ENCODE data around the gene RAD51B.

DNA sequence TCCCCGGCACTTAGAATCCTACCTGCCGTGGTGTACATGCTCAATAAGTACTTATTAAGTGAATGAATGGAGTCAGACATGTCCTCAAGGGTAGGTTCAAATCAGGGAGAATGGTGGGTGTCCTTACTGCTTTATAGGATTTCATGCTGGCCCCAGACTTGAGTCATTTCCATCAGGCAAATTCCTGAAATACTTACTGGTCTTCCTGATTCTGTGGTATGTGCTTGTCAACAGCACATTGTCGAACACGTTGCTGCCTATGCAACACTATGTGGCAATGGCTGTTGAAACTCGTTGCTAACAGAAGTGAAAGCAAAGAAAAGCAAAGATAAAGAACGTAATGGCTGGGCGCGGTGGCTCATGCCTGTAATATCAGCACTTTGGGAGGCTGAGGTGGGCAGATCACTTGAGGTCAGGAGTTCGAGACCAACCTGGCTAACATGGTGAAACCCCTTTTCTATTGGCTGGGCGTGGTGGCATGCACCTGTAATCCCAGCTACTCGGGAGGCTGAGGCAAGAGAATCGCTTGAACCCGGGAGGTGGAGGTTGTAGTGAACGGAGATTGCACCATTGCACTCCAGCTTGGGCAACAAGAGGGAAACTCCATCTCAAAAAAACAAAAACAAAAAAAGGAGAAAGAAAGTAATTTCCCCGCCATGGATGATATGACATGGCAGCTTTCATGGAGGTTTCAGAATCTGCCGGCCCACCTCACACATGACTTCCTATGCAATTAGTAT is 758.4 kb downstream of the RAD51B start:
- no peak for TF ChIP-seq POLR2A (IDR thresholded peaks at IDR 0.05)
- TF ChIP-seq, protein P1, sequence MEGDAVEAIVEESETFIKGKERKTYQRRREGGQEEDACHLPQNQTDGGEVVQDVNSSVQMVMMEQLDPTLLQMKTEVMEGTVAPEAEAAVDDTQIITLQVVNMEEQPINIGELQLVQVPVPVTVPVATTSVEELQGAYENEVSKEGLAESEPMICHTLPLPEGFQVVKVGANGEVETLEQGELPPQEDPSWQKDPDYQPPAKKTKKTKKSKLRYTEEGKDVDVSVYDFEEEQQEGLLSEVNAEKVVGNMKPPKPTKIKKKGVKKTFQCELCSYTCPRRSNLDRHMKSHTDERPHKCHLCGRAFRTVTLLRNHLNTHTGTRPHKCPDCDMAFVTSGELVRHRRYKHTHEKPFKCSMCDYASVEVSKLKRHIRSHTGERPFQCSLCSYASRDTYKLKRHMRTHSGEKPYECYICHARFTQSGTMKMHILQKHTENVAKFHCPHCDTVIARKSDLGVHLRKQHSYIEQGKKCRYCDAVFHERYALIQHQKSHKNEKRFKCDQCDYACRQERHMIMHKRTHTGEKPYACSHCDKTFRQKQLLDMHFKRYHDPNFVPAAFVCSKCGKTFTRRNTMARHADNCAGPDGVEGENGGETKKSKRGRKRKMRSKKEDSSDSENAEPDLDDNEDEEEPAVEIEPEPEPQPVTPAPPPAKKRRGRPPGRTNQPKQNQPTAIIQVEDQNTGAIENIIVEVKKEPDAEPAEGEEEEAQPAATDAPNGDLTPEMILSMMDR (IDR thresholded peaks at IDR 0.05) = no peak
